C4-2B (cell line): Measurements from ENCODE around the gene IGIP.

Experiments used
- CTCF ChIP-seq: fragments of 450-650 bp; conservative IDR thresholded peaks from 2 replicates; pipeline ENCODE4 v1.5.1; 2017; ENCODE audit warnings: mild to moderate bottlenecking
- ZFX ChIP-seq: fragments of 450-650 bp; IDR thresholded peaks from 2 replicates; pipeline ENCODE4 v1.6.1; 2017

- no peak for TF ChIP-seq CTCF
- TF ChIP-seq ZFX: no peak
Observed at GRCh38 chr5:140112685-140113179, 13.0 kb upstream of the IGIP start.
